ENCODE results near the gene IZUMO1. TPM values are rescaled to one million over a fixed set of nuclear protein-coding genes. Genes with fewer than 3 reads are reported as not detected.
"Not testable (repeated sequence)": the region's sequence is repeated elsewhere in the genome, so short reads cannot be mapped to it uniquely, and the experiment has no call there.

The IZUMO1 gene
- total RNA-seq, 4 donors from 2014 or later, result 2.1 TPM; not detected in 3

- H3K4me3 ChIP-seq, result peak overlapping the region; percentile 58 to 76 (median 66)
- intact Hi-C loops (cut with DNase I; ENCODE audit: low total_unique reads) (loop anchor here (1.0 kb wide), 1 partner anchor 18 kb away; no protein-coding TSS in a partner anchor), in situ Hi-C loops (cut with MboI; ENCODE audit: low sequenced_read_pairs in 4 of 4) (no loop called here)
- DNase-seq (peak; percentile 100), ATAC-seq (peak; percentile 83 to 91)
- peak overlapping the region; percentile 95 to 98 (median 96) for H3K27ac ChIP-seq
- H3K4me1 ChIP-seq, result peaks cover 43 to 54% of the 10 kb centered on the region in 2 donors
- H3K9me3 ChIP-seq, result no peaks in the 10 kb centered on the region
- no peak for TF ChIP-seq POLR2A (IDR thresholded peaks at IDR 0.05)
- no peak for TF ChIP-seq CTCF (IDR thresholded peaks at IDR 0.05 in 4 of 5, conservative IDR thresholded peaks at IDR 0.05 in 1 of 5)
- H3K27me3 ChIP-seq, result no peaks in the 10 kb centered on the region
- no peaks in the 10 kb centered on the region for H3K36me3 ChIP-seq
Observed at GRCh38 chr19:48720613-48721296, 26.0 kb downstream of the IZUMO1 start.

GRCh38 chr19:48720251-48720612 lies 26.5 kb downstream of the IZUMO1 start:
- Histone ChIP-seq H3K4me3 (peak overlapping the region; percentile 58 to 76 (median 66)), H3K4me1 (peaks cover 48 to 55% of the 10 kb centered on the region in 2 donors), H3K27me3 (no peaks in the 10 kb centered on the region), H3K9me3 (no peaks in the 10 kb centered on the region), H3K36me3 (no peaks in the 10 kb centered on the region), H3K27ac (peak overlapping the region; percentile 95 to 98 (median 96))
- DNase-seq, result peak; percentile 63 to 82
- TF ChIP-seq POLR2A (IDR thresholded peaks at IDR 0.05) (peak; percentile 30 to 54), CTCF (IDR thresholded peaks at IDR 0.05 in 4 of 5, conservative IDR thresholded peaks at IDR 0.05 in 1 of 5) (no peak)
- peak; percentile 72 for ATAC-seq
- in situ Hi-C loops (cut with MboI; ENCODE audit: low sequenced_read_pairs in 4 of 4), result no loop called here
- intact Hi-C loops (cut with DNase I; ENCODE audit: low total_unique reads), result loop anchor here (1.0 kb wide), 1 partner anchor 18 kb away; no protein-coding TSS in a partner anchor

GRCh38 chr19:48719263-48720171 lies 27.2 kb downstream of the IZUMO1 start, which contains the start of gene MAMSTR:
Gene MAMSTR, minus strand, starts transcription at chr19:48719725. Its CDS starts 694 bp downstream, at chr19:48719031.
- TF ChIP-seq POLR2A (IDR thresholded peaks at IDR 0.05) (peak in 1 of 2 donors; percentile 29), CTCF (IDR thresholded peaks at IDR 0.05 in 4 of 5, conservative IDR thresholded peaks at IDR 0.05 in 1 of 5) (peak in 1 of 5 experiments; percentile 17)
- Histone ChIP-seq H3K27ac (peak within 1 kb of the TSS; percentile 95 to 98 (median 96)), H3K4me3 (peak within 1 kb of the TSS; percentile 58 to 76 (median 66)), H3K4me1 (peaks cover 52 to 56% of the 10 kb centered on the region in 2 donors), H3K9me3 (no peaks in the 10 kb centered on the region), H3K36me3 (no peaks in the 10 kb centered on the region), H3K27me3 (no peaks in the 10 kb centered on the region)
- intact Hi-C loops (cut with DNase I; ENCODE audit: low total_unique reads), result loop anchor here (1.0 to 5.0 kb wide), 3 partner anchors 19 to 153 kb away; partner anchors contain the start of genes CA11 and PPP1R15A
- peak; percentile 37 to 86 for DNase-seq
- peak; percentile 10 to 38 for ATAC-seq
- in situ Hi-C loops (cut with MboI; ENCODE audit: low sequenced_read_pairs in 4 of 4), result loop anchor here in 1 of 4 donors (10.0 kb wide), 1 partner anchor 65 kb away; no protein-coding TSS in a partner anchor

- no peaks in the 10 kb centered on the region for H3K36me3 ChIP-seq
- H3K9me3 ChIP-seq, result no peaks in the 10 kb centered on the region
- peak in 1 of 2 donors; percentile 33 for DNase-seq
- intact Hi-C loops (cut with DNase I; ENCODE audit: low total_unique reads) (loop anchor here (5.0 kb wide), 2 partner anchors 71 to 154 kb away; partner anchors contain the start of genes CA11 and PPP1R15A), in situ Hi-C loops (cut with MboI; ENCODE audit: low sequenced_read_pairs in 4 of 4) (loop anchor here in 1 of 4 donors (10.0 kb wide), 1 partner anchor 64 kb away; no protein-coding TSS in a partner anchor)
- peak overlapping the region; percentile 58 to 76 (median 66) for H3K4me3 ChIP-seq
- H3K4me1 ChIP-seq, result peaks cover 50 to 52% of the 10 kb centered on the region in 2 donors
- no peak for TF ChIP-seq CTCF (IDR thresholded peaks at IDR 0.05 in 4 of 5, conservative IDR thresholded peaks at IDR 0.05 in 1 of 5)
- no peak for TF ChIP-seq POLR2A (IDR thresholded peaks at IDR 0.05)
- H3K27me3 ChIP-seq, result no peaks in the 10 kb centered on the region
- ATAC-seq, result no peak
- peak overlapping the region; percentile 95 to 98 (median 96) for H3K27ac ChIP-seq
Observed at GRCh38 chr19:48718711-48719231, 27.9 kb downstream of the IZUMO1 start.

- peaks cover 52 to 56% of the 10 kb centered on the region in 2 donors for H3K4me1 ChIP-seq
- peak overlapping the region; percentile 95 to 98 (median 96) for H3K27ac ChIP-seq
- intact Hi-C loops (cut with DNase I; ENCODE audit: low total_unique reads), result loop anchor here (5.0 kb wide), 2 partner anchors 71 to 154 kb away; partner anchors contain the start of genes CA11 and PPP1R15A
Observed at GRCh38 chr19:48718106-48718505, 28.6 kb downstream of the IZUMO1 start.

More at GRCh38 chr19:48718106-48718505, 28.6 kb downstream of the IZUMO1 start:
- H3K36me3 ChIP-seq, DNase-seq, H3K9me3 ChIP-seq, H3K27me3 ChIP-seq, ATAC-seq: not testable (repeated sequence)
- in situ Hi-C loops (cut with MboI; ENCODE audit: low sequenced_read_pairs in 4 of 4), result loop anchor here in 1 of 4 donors (10.0 kb wide), 1 partner anchor 63 kb away; no protein-coding TSS in a partner anchor
- peak overlapping the region in 1 of 4 donors; percentile 76 for H3K4me3 ChIP-seq

Data from gastrocnemius medialis (tissue), 4 donors.